ENCODE data around the gene UBE2C. TPM values are rescaled to one million over a fixed set of nuclear protein-coding genes. Genes with fewer than 3 reads are reported as not detected.
A peak's percentile ranks its signal among the peaks of the same experiment; 100 is the strongest.

The UBE2C gene
- total and polyA plus RNA-seq, 2 of the 8 experiments (the other 6 are each of a cell fraction or from before 2014, with no cell fraction given) = 243 to 326 TPM

GRCh38 chr20:45840700-45841198 is 28.3 kb downstream of the UBE2C start:
- Histone ChIP-seq H4K5ac (ENCODE audit: insufficient read length, low read depth, low read length) (no peak overlapping the region), H3K4me1 (replicated peaks in 1 of 4; ENCODE audit: control insufficient read depth in 3 of 4, insufficient read depth in 4 of 4, low read length in 3 of 4) (no peaks in the 10 kb centered on the region), H3K14ac (ENCODE audit: insufficient read length) (no peak overlapping the region), H2BK120ac (replicated peaks; ENCODE audit: low read depth, low read length) (no peak overlapping the region), H3K79me2 (ENCODE audit: control insufficient read depth in 1 of 2, insufficient read depth in 2 of 2, low read length in 2 of 2) (0 out of 4 replicates have a peak, but pooled peaks cover 0 to under 1% of the 10 kb centered on the region in 2 experiments), H2AK5ac (ENCODE audit: low read depth, low read length) (no peak overlapping the region), H3K79me1 (ENCODE audit: low read depth, low read length) (peaks cover 4% of the 10 kb centered on the region; the same call in 1 of the 2 replicates), H2BK5ac (ENCODE audit: low read depth, low read length) (no peak overlapping the region), H4K20me1 (replicated peaks in 1 of 2; ENCODE audit: control insufficient read depth in 1 of 2, insufficient read depth in 2 of 2, low read length in 2 of 2) (peaks cover 0 to 1% of the 10 kb centered on the region in 2 experiments), H2BK20ac (ENCODE audit: low read length) (no peak overlapping the region), H3K4me3 (ENCODE audit: extremely low read depth in 1 of 4, insufficient read depth in 2 of 4, low read depth in 3 of 4, low read length in 4 of 4) (no peak overlapping the region), H2BK15ac (ENCODE audit: low read length) (no peak overlapping the region), H3K4me2 (ENCODE audit: insufficient read depth in 1 of 2, low read depth in 2 of 2, low read length in 2 of 2) (no peak overlapping the region), H3K9ac (replicated peaks in 1 of 4; ENCODE audit: extremely low read depth in 1 of 4, low read depth in 3 of 4, low read length in 3 of 4) (no peak overlapping the region), H2AFZ (ENCODE audit: low read length) (no peak overlapping the region), H3K18ac (ENCODE audit: extremely low read depth, low read length) (no peak overlapping the region), H3K23ac (ENCODE audit: insufficient read length) (no peak overlapping the region), H3K23me2 (ENCODE audit: low read depth, low read length) (no peaks in the 10 kb centered on the region), H3K4ac (replicated peaks; ENCODE audit: insufficient read length, low read depth, low read length) (no peak overlapping the region), H4K8ac (ENCODE audit: extremely low read depth, insufficient read depth, low read length) (peak overlapping the region; percentile 28; the same call in 1 of the 2 replicates), H3K9me3 (ENCODE audit: insufficient read depth in 2 of 2, low read depth in 1 of 2, low read length in 1 of 2) (no peaks in the 10 kb centered on the region), H2BK12ac (ENCODE audit: low read depth, low read length) (no peak overlapping the region), H4K91ac (replicated peaks; ENCODE audit: insufficient read length, low read length) (no peak overlapping the region), H3K27me3 (replicated peaks in 1 of 4; ENCODE audit: control insufficient read depth in 3 of 4, extremely low read depth in 1 of 4, insufficient read depth in 3 of 4, low read length in 3 of 4) (no peaks in the 10 kb centered on the region), H3K27ac (ENCODE audit: low read depth, low read length) (no peak overlapping the region), H3K36me3 (ENCODE audit: control insufficient read depth in 2 of 4, insufficient read depth in 4 of 4, low read length in 3 of 4) (peaks cover 15 to 47% (median 28%) of the 10 kb centered on the region in 4 experiments), H3K56ac (replicated peaks; ENCODE audit: insufficient read length, low read depth, low read length) (no peak overlapping the region)
- ChIA-PET CTCF (ENCODE audit: partially characterized antibody) (interaction anchor here (1.1 to 3.1 kb wide), 10 partner anchors 10 to 130 kb away, joined by 3 to 9 read pairs (median 6); partner anchors contain the start of gene ZSWIM1), POLR2A (ENCODE audit: partially characterized antibody) (interaction anchor here (0.7 to 13.8 kb wide), 19 partner anchors 8 to 96 kb away, joined by 3 to 178 read pairs (median 5); partner anchors contain the start of genes ACOT8, PCIF1 and ZSWIM3)
- no peak for DNase-seq (ENCODE audit: low read depth in 1 of 2, low spot score in 2 of 2)
- 93% methylated on average over 23 of the region's 25 CpGs; no CpG with 5 or more reads in 1 of the 2 experiments for WGBS, 2 experiments (ENCODE audit: extremely low coverage in 1 of 2, insufficient coverage in 1 of 2, insufficient read length in 1 of 2, insufficient replicate concordance in 2 of 2, low coverage in 1 of 2, low lambda C conversion rate in 2 of 2, missing lambda C conversion rate in 1 of 2)
- TF ChIP-seq RAD21 (IDR thresholded peaks at IDR 0.05 in 1 of 2, conservative IDR thresholded peaks at IDR 0.05 in 1 of 2; ENCODE audit: low read depth in 2 of 2, low read length in 2 of 2) (peak in 1 of 2 experiments; percentile 22; a peak in 1 of 4 replicates), SIN3A (conservative IDR thresholded peaks at IDR 0.05 in 1 of 2, IDR thresholded peaks at IDR 0.05 in 1 of 2; ENCODE audit: low read depth in 1 of 2, low read length in 2 of 2) (no peak)
- FAIRE-seq = no peak

Data from H1 (cell line).